GM12874 (cell line): ENCODE measurements around the gene ZNF599.

Experiments used
- TF ChIP-seq, protein P1 (sequence below): IDR thresholded peaks from 2 replicates; pipeline ENCODE4 v1.5.1; 2011; ENCODE audit warnings: low read depth, mild to moderate bottlenecking, control low read depth, low read length, moderate library complexity; ENCODE audit not compliant: insufficient read depth

ZNF599 gene

DNA sequence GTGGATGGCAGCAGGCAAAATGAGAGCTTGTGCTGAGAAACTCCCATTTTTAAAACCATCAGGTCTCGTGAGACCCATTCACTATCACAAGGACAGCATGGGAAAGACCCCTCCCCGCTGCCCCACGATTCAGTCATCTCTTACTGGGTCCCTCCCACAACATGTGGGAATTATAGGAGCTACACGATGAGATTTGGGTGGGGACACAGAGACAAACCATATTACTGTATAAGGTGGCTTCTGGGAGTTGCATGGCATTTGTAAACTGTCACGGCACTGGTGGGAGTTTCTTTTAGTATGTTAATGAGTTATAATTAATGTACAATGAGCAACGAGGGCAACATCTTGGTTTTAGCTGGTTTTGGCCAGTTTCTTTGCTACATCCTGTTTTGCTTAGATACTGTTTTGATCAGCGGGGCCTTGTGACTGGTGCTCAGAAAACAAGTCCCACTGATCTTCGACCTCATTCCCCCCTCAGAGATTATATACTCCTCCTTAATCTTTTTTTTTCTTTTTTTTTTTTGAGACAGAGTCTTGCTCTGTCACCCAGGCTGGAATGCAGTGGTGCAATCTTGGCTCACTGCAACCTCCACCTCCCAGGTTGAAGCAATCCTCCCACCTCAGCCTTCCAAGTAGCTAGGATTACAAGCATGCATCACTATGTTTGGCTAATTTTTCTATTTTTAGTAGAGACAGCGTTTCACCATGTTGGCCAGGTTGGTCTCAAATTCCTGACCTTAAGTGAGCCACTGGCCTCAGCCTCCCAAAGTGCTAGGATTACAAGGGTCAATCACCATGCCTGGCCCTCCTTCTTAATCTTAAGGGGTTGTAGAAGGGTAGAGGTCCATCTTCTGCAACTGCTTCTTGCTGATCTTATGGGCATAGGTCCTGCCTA is 21.3 kb upstream of the ZNF599 start:
- TF ChIP-seq, protein P1, sequence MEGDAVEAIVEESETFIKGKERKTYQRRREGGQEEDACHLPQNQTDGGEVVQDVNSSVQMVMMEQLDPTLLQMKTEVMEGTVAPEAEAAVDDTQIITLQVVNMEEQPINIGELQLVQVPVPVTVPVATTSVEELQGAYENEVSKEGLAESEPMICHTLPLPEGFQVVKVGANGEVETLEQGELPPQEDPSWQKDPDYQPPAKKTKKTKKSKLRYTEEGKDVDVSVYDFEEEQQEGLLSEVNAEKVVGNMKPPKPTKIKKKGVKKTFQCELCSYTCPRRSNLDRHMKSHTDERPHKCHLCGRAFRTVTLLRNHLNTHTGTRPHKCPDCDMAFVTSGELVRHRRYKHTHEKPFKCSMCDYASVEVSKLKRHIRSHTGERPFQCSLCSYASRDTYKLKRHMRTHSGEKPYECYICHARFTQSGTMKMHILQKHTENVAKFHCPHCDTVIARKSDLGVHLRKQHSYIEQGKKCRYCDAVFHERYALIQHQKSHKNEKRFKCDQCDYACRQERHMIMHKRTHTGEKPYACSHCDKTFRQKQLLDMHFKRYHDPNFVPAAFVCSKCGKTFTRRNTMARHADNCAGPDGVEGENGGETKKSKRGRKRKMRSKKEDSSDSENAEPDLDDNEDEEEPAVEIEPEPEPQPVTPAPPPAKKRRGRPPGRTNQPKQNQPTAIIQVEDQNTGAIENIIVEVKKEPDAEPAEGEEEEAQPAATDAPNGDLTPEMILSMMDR: no peak

DNA sequence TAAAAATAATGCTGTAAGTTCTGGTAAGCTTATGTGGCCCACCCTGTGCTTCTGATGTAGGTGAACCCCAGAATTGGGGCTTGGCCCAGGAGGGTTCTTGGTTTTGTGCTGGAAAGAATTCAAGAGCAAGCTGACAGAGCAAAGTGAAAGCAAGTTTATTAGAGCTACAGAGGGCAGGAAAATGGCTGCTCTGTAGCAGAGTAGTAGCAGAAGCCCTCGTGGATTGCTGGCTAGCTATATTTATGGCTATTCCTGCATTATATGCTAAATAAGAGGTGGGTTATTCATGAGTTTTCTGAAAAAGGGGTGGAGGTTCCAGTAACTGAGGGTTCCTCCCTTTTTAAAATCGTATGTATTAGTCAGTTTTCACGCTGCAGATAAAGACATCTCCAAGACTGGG is 20.6 kb upstream of the ZNF599 start:
- TF ChIP-seq, protein P1: no peak

DNA sequence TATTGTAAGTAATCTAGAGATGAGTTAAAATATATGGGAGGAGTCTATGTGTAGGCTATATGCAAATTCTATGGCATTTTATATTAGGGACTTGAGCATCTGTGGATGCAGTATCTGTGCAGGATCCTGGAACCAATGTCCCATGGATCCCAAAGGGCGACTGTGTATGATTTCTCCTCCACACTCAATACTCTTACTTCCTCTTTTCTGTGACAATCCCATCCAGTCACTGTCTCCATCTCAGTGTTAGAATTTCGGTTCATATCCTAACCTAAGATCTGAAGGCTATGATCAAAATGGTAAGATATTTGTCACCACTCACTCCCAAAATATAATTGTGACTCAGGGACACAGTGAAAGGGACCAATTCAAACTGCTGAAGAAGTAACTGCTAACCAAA is 15.1 kb upstream of the ZNF599 start:
- TF ChIP-seq, protein P1: no peak

DNA sequence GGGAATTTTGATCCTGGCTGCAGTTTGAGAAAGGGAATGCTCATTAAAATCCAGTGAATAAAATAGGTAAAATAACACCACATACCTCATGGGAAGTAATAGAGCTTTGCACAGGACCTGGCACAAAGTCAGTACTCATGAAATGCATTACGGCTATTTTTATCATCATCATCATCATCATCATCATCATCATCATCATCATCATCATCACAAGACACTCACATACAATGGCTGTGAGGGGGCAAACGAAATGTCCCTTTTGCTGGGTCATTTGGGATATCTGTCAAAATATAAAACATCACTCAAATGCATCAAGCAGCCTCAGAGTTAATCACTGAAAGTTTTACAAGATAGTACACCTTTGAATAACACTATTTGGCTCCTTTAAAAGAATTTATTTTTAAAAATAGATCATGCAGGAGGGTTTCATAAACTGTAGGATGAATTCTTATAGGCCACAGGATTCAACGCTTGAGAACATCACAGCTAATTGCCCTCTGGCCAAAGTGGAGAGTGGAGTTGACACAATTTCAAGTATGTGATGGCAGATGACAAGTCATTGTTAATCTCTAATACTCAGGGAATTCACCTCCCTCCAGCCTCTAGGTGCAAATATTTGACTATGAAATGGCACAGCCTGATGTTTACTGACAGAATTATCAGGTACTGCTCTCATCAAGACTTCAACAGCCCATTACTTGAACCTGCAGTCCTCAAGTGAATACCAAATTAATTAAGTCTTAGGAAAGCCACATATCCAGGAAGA is 14.2 kb upstream of the ZNF599 start:
- TF ChIP-seq, protein P1: no peak

DNA sequence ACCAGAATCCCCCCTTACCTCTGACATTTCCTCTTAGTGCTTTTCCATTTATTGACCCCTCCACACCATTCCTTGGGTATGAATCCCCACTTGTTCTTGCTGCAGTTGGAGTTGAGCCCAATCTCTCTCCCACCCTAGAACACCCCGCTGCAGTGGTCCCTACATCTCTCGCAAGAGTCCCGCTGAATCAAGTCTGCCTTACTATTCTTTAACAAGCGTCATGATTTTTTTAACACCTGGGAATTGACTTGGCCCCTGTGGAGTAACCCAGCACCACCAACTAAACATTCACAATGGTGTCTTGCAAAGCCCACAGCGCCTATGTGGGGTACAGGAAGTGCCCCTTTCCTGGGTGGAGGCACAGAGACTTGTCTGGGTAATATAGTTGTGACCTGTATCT is 13.2 kb upstream of the ZNF599 start:
- TF ChIP-seq, protein P1: no peak

DNA sequence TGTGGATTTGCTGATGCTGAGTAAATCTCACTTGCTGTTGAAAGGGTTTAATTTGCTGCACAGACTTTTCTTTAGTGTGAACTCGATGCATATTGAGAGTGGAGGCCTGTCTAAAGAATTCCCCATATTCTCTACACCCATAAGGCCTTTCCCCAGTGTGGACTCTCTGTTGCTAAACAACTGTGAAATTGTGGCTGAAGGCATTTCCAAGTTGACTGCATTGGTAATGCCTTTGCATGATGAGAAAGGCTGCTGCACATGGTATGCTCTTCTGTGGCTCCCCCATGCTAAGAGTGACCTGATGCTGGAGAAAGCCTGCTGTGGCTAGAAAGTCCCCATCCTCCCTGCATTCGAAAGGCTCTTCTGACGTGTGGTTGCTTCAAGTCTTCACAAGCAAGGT is 6.6 kb upstream of the ZNF599 start:
- TF ChIP-seq, protein P1: no peak

DNA sequence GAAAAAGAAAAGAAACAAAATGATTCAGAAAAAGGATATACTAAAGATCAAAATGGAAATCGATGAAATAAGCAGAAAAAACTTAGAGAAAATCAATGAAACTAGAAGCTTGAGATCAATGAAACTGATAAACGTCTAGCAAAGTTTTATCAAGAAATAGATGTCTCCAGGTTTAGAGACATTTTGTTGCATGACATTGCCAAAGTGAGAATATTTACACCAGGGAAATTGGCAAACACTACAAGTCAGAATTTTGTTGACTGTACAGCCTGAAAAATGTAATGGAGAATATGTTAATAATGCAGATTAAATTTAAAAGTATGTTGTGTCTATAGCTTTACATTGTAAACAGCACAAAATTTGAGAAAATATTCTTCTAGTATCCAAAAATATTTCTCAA is 5.3 kb upstream of the ZNF599 start:
- TF ChIP-seq, protein P1: no peak
